HepG2 (cell line): ENCODE data around the gene NAB1. TPM values are rescaled to one million over a fixed set of nuclear protein-coding genes. Genes with fewer than 3 reads are reported as not detected.

Source experiments
- BCL6 ChIP-seq: IDR thresholded peaks from 2 replicates; pipeline ENCODE4 v1.6.1; 2016; ENCODE audit warnings: missing genetic modification reagents, missing compliant biosample characterization
- BHLHE40 ChIP-seq: IDR thresholded peaks from 2 replicates; pipeline ENCODE4 v1.6.1; 2011; ENCODE audit warnings: low read length, improper control_type of control experiment
- BRCA1 ChIP-seq: sonication (generic); formaldehyde crosslinking; IDR thresholded peaks from 2 replicates; pipeline ENCODE4 v1.4.0; 2020; ENCODE audit warnings: missing genetic modification reagents
- CBX5 ChIP-seq: sonication (generic); formaldehyde crosslinking; IDR thresholded peaks from 2 replicates; pipeline ENCODE4 v1.4.0; 2020; ENCODE audit warnings: missing genetic modification reagents, borderline replicate concordance
- JUNB ChIP-seq: sonication (generic); formaldehyde crosslinking; IDR thresholded peaks from 2 replicates; pipeline ENCODE4 v1.8.0; 2022; ENCODE audit warnings: missing genetic modification reagents, mild to moderate bottlenecking, borderline replicate concordance
- NFE2 ChIP-seq: sonication (generic); formaldehyde crosslinking; IDR thresholded peaks from 2 replicates; pipeline ENCODE4 v1.4.0; 2020; ENCODE audit warnings: missing genetic modification reagents
- PPARG ChIP-seq: conservative IDR thresholded peaks from 2 replicates; pipeline ENCODE4 v1.6.1; 2016; ENCODE audit warnings: missing biosample characterization, missing genetic modification reagents
- RBAK ChIP-seq: sonication (generic); formaldehyde crosslinking; IDR thresholded peaks from 2 replicates; pipeline ENCODE4 v1.5.1; 2020; ENCODE audit warnings: mild to moderate bottlenecking, missing genetic modification reagents
- RBFOX2 ChIP-seq: fragments of 200-400 bp; formaldehyde crosslinking; IDR thresholded peaks from 2 replicates; pipeline ENCODE4 v1.6.1; 2017; ENCODE audit warnings: low read depth, mild to moderate bottlenecking, low read length
- RBM22 ChIP-seq: fragments of 200-400 bp; formaldehyde crosslinking; optimal IDR thresholded peaks from 2 replicates; pipeline ENCODE3; 2017; ENCODE audit warnings: mild to moderate bottlenecking, low read length, moderate library complexity
- RBM39 ChIP-seq: fragments of 200-400 bp; formaldehyde crosslinking; IDR thresholded peaks from one replicate; pipeline ENCODE4 v1.6.1; 2018; ENCODE audit warnings: antibody characterized with exemption, mild to moderate bottlenecking, low read depth, low read length; ENCODE audit not compliant: poor library complexity, severe bottlenecking
- SOX6 ChIP-seq, 2 experiments: fragments of 450-650 bp in 1 of 2; sonication (generic) in 1 of 2; formaldehyde crosslinking in 1 of 2; IDR thresholded peaks; 2 replicates each; pipeline versions ENCODE4 v1.4.0 to v1.6.1; 2017 to 2020; ENCODE audit warnings: antibody characterized with exemption in 1 of 2, mild to moderate bottlenecking in 1 of 2, missing genetic modification reagents in 1 of 2
- SP5 ChIP-seq: IDR thresholded peaks from 2 replicates; pipeline ENCODE4 v1.6.1; 2016; ENCODE audit warnings: low read depth, borderline replicate concordance
- SRY ChIP-seq: sonication (generic); formaldehyde crosslinking; IDR thresholded peaks from 2 replicates; pipeline ENCODE4 v1.8.0; 2022; ENCODE audit warnings: mild to moderate bottlenecking, missing genetic modification reagents
- XRCC5 ChIP-seq: fragments of 200-400 bp; formaldehyde crosslinking; optimal IDR thresholded peaks from 2 replicates; pipeline ENCODE3; 2017; ENCODE audit warnings: mild to moderate bottlenecking, low read length
- YY1 ChIP-seq: IDR thresholded peaks from 2 replicates; pipeline ENCODE4 v1.6.1; 2011; ENCODE audit warnings: low read length, low read depth, moderate library complexity, mild to moderate bottlenecking; ENCODE audit not compliant: insufficient read depth, insufficient replicate concordance
- ZBTB26 ChIP-seq: IDR thresholded peaks from 2 replicates; pipeline ENCODE4 v1.6.1; 2016; ENCODE audit warnings: missing compliant biosample characterization, missing genetic modification reagents, borderline replicate concordance
- ZNF331 ChIP-seq: sonication (generic); formaldehyde crosslinking; IDR thresholded peaks from 2 replicates; pipeline ENCODE4 v1.4.0; 2020; ENCODE audit warnings: missing genetic modification reagents
- polyA plus RNA-seq, 8 experiments: library from polyadenylated mRNA; depleted of rRNA in 3 of 8; stranded (reverse) in 7 of 8; unstranded in 1 of 8; fragments of >200 nt; fragmentation: Illumina TruSeq in 4 of 8; extraction: Trizol in 4 of 8; gene quantifications; 2 replicates each; pipeline versions ENCODE4 v1.2.1 to v1.2.3, GENCODE V29; 2011 to 2016; ENCODE audit warnings: low read depth in 4 of 8, missing spikeins in 1 of 8, mixed read lengths in 1 of 8; ENCODE audit not compliant: insufficient read depth in 1 of 8
- total RNA-seq, 5 experiments: library from RNA; depleted of rRNA; stranded (reverse); fragments of >200 nt; fragmentation: Illumina TruSeq; extraction: Trizol; gene quantifications; 2 replicates each; pipeline ENCODE4 v1.2.3, GENCODE V29; 2016; ENCODE audit warnings: low read depth in 1 of 5
- TF ChIP-seq, protein P1 (sequence below): sonication (generic); formaldehyde crosslinking; IDR thresholded peaks from 2 replicates; pipeline ENCODE4 v1.4.0; 2020; ENCODE audit warnings: missing genetic modification reagents, borderline replicate concordance
- TF ChIP-seq, protein P2 (sequence below): sonication (generic); formaldehyde crosslinking; IDR thresholded peaks from 2 replicates; pipeline ENCODE4 v1.4.0; 2020; ENCODE audit warnings: missing genetic modification reagents
- TF ChIP-seq, protein P3 (sequence below): IDR thresholded peaks from 2 replicates; pipeline ENCODE4 v1.6.1; 2018; ENCODE audit warnings: missing genetic modification reagents

The NAB1 gene
- total and polyA plus RNA-seq, 2 of the 13 experiments (the other 11 are each of a cell fraction or from before 2014, with no cell fraction given) = 24.5 to 46.0 TPM

DNA sequence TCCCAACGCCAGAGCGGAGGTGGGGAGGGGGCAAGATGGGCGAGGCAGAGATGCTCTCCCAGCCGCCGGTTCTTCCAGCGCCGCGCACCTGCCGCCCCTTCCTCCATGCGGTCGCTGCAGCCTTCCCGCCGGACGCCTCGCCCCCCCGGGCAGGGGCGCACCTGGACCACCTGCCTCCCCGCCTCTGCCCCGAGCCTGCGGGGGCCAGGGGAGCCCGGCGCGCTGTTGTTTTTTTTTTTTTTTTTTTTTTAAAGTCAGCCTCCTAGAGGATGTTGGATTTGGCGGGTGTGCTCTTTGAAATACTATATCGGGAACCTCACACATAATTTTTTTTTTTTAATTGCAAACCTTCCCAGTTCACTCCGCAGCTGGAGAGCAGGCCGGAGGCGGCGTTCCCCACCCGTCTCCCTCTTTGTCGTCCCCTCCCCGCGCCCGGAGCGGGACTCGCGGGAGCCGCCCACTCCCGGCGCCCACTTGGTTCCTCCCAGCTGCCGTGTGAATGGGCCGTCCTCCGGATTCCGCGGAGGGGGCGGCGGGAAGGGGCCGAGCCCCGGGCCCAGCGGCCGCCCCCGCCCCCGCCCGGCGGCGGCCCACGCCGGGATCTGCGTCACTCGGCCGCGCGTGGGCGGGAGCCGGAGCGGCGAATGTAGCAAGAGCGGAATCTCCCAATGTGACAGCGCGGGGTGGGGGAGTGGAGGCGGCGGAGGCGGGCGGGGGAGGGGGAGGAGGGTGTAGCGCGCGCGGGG is 421 bp upstream of the NAB1 start (continued):
- TF ChIP-seq, protein P1, sequence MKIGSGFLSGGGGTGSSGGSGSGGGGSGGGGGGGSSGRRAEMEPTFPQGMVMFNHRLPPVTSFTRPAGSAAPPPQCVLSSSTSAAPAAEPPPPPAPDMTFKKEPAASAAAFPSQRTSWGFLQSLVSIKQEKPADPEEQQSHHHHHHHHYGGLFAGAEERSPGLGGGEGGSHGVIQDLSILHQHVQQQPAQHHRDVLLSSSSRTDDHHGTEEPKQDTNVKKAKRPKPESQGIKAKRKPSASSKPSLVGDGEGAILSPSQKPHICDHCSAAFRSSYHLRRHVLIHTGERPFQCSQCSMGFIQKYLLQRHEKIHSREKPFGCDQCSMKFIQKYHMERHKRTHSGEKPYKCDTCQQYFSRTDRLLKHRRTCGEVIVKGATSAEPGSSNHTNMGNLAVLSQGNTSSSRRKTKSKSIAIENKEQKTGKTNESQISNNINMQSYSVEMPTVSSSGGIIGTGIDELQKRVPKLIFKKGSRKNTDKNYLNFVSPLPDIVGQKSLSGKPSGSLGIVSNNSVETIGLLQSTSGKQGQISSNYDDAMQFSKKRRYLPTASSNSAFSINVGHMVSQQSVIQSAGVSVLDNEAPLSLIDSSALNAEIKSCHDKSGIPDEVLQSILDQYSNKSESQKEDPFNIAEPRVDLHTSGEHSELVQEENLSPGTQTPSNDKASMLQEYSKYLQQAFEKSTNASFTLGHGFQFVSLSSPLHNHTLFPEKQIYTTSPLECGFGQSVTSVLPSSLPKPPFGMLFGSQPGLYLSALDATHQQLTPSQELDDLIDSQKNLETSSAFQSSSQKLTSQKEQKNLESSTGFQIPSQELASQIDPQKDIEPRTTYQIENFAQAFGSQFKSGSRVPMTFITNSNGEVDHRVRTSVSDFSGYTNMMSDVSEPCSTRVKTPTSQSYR (CRISPR knock-in tag) = no peak
- TF ChIP-seq ZBTB26 = no peak
- TF ChIP-seq RBAK (CRISPR knock-in tag) = no peak
- no peak for TF ChIP-seq NFE2
- TF ChIP-seq SRY (CRISPR knock-in tag) = no peak
- TF ChIP-seq, protein P2, sequence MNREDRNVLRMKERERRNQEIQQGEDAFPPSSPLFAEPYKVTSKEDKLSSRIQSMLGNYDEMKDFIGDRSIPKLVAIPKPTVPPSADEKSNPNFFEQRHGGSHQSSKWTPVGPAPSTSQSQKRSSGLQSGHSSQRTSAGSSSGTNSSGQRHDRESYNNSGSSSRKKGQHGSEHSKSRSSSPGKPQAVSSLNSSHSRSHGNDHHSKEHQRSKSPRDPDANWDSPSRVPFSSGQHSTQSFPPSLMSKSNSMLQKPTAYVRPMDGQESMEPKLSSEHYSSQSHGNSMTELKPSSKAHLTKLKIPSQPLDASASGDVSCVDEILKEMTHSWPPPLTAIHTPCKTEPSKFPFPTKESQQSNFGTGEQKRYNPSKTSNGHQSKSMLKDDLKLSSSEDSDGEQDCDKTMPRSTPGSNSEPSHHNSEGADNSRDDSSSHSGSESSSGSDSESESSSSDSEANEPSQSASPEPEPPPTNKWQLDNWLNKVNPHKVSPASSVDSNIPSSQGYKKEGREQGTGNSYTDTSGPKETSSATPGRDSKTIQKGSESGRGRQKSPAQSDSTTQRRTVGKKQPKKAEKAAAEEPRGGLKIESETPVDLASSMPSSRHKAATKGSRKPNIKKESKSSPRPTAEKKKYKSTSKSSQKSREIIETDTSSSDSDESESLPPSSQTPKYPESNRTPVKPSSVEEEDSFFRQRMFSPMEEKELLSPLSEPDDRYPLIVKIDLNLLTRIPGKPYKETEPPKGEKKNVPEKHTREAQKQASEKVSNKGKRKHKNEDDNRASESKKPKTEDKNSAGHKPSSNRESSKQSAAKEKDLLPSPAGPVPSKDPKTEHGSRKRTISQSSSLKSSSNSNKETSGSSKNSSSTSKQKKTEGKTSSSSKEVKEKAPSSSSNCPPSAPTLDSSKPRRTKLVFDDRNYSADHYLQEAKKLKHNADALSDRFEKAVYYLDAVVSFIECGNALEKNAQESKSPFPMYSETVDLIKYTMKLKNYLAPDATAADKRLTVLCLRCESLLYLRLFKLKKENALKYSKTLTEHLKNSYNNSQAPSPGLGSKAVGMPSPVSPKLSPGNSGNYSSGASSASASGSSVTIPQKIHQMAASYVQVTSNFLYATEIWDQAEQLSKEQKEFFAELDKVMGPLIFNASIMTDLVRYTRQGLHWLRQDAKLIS (CRISPR knock-in tag) = no peak
- TF ChIP-seq BCL6 (CRISPR knock-in tag) = no peak
- peak; percentile 6; the same call in 1 of the 2 replicates for TF ChIP-seq ZNF331
- TF ChIP-seq SOX6 (IDR thresholded peaks at IDR 0.05) = no peak
- TF ChIP-seq SOX6 (CRISPR knock-in tag; IDR thresholded peaks at IDR 0.05) = no peak
- TF ChIP-seq BRCA1 (CRISPR knock-in tag) = no peak
- no peak for TF ChIP-seq JUNB
- TF ChIP-seq, protein P3, sequence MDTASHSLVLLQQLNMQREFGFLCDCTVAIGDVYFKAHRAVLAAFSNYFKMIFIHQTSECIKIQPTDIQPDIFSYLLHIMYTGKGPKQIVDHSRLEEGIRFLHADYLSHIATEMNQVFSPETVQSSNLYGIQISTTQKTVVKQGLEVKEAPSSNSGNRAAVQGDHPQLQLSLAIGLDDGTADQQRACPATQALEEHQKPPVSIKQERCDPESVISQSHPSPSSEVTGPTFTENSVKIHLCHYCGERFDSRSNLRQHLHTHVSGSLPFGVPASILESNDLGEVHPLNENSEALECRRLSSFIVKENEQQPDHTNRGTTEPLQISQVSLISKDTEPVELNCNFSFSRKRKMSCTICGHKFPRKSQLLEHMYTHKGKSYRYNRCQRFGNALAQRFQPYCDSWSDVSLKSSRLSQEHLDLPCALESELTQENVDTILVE (CRISPR knock-in tag) = 0 out of 2 replicates have a peak, but pooled peaks have one; percentile 6
- peak; percentile 68 for TF ChIP-seq RBM22
- peak; percentile 71 for TF ChIP-seq BHLHE40
- TF ChIP-seq RBM39 = peak; percentile 50
- TF ChIP-seq RBFOX2 = peak; percentile 84
- TF ChIP-seq XRCC5 = peak; percentile 78
- TF ChIP-seq PPARG (CRISPR knock-in tag) = no peak
- TF ChIP-seq SP5 (CRISPR knock-in tag) = 0 out of 2 replicates have a peak, but pooled peaks have one; percentile 26
- TF ChIP-seq CBX5 (CRISPR knock-in tag) = 0 out of 2 replicates have a peak, but pooled peaks have one; percentile 46
- TF ChIP-seq YY1 = peak; percentile 45
